GM23338 (cell line): ENCODE measurements around the gene MEGF11. TPM values are rescaled to one million over a fixed set of nuclear protein-coding genes. Genes with fewer than 3 reads are reported as not detected.

Source experiments
- ATAC-seq: fragments of 200-7000 bp; cut with Tn5 transposase; 3 replicates; pipeline ENCODE4 v1.9.1; 2020
- DNase-seq: peaks from one replicate; pipeline ENCODE4 v3.0.0-alpha.2; 2015; ENCODE audit warnings: low spot score
- H2AFZ ChIP-seq: fragments of 200-600 bp; sonication (generic); 2 replicates; pipeline ENCODE4 v1.8.0; 2016; ENCODE audit warnings: antibody characterized with exemption, mild to moderate bottlenecking, moderate library complexity
- H3F3A ChIP-seq: fragments of 200-600 bp; sonication (generic); replicated peaks from 2 replicates; pipeline ENCODE4 v1.8.0; 2017; ENCODE audit warnings: antibody characterized with exemption, mixed run types, low read depth
- H3K27ac ChIP-seq: fragments of 200-600 bp; sonication (generic); 2 replicates; pipeline ENCODE4 v1.6.1; 2016; ENCODE audit warnings: low read depth
- H3K27me3 ChIP-seq: fragments of 200-600 bp; sonication (generic); 2 replicates; pipeline ENCODE4 v1.8.0; 2016; ENCODE audit warnings: mild to moderate bottlenecking, mixed run types, moderate library complexity; ENCODE audit not compliant: insufficient read depth
- H3K36me3 ChIP-seq: fragments of 200-600 bp; sonication (generic); 2 replicates; pipeline ENCODE4 v1.8.0; 2016; ENCODE audit warnings: mild to moderate bottlenecking; ENCODE audit not compliant: insufficient read depth
- H3K4me1 ChIP-seq: fragments of 200-600 bp; sonication (generic); 2 replicates; pipeline ENCODE4 v1.8.0; 2016; ENCODE audit warnings: mild to moderate bottlenecking, moderate library complexity; ENCODE audit not compliant: insufficient read depth
- H3K4me2 ChIP-seq: fragments of 200-600 bp; sonication (generic); 2 replicates; pipeline ENCODE4 v1.7.1; 2017; ENCODE audit warnings: mixed run types
- H3K4me3 ChIP-seq: fragments of 200-600 bp; sonication (generic); 2 replicates; pipeline ENCODE4 v1.6.1; 2016; ENCODE audit warnings: mixed run types
- H3K79me2 ChIP-seq: fragments of 200-600 bp; sonication (generic); replicated peaks from 2 replicates; pipeline ENCODE4 v1.8.0; 2017; ENCODE audit warnings: mild to moderate bottlenecking; ENCODE audit not compliant: insufficient read depth
- H3K9me2 ChIP-seq: fragments of 200-600 bp; sonication (generic); 2 replicates; pipeline ENCODE4 v1.8.0; 2017; ENCODE audit not compliant: insufficient read depth
- H4K20me1 ChIP-seq: fragments of 200-600 bp; sonication (generic); replicated peaks from 2 replicates; pipeline ENCODE4 v1.8.0; 2017; ENCODE audit warnings: mild to moderate bottlenecking; ENCODE audit not compliant: insufficient read depth
- H3K27ac Mint-ChIP-seq: 2 replicates; pipeline ENCODE4 v1.8.0; 2020; ENCODE audit warnings: inconsistent platforms, mild to moderate bottlenecking, moderate library complexity, mixed read lengths
- H3K27me3 Mint-ChIP-seq: 3 replicates; pipeline ENCODE4 v1.8.0; 2022; ENCODE audit warnings: low read depth, mild to moderate bottlenecking, moderate library complexity, mixed read lengths, inconsistent platforms; ENCODE audit not compliant: insufficient read depth, poor library complexity
- H3K36me3 Mint-ChIP-seq: 3 replicates; pipeline ENCODE4 v1.8.0; 2021; ENCODE audit warnings: low read depth, mild to moderate bottlenecking, inconsistent platforms, moderate library complexity, mixed read lengths
- H3K4me1 Mint-ChIP-seq: 3 replicates; pipeline ENCODE4 v1.8.0; 2020; ENCODE audit warnings: mild to moderate bottlenecking, inconsistent platforms, mixed read lengths
- H3K4me3 Mint-ChIP-seq: 3 replicates; pipeline ENCODE4 v1.8.0; 2021; ENCODE audit warnings: moderate library complexity, mild to moderate bottlenecking, inconsistent platforms, mixed read lengths
- H3K9me3 Mint-ChIP-seq: 3 replicates; pipeline ENCODE4 v1.8.0; 2020; ENCODE audit warnings: moderate library complexity, mild to moderate bottlenecking, inconsistent platforms, mixed read lengths
- CTCF ChIP-seq, 2 experiments: fragments of 200-600 bp in 1 of 2; sonication (generic) in 1 of 2; conservative IDR thresholded peaks; 2 replicates each; pipeline versions ENCODE4 v1.5.1 to v1.6.1; 2016 to 2017; ENCODE audit warnings: antibody characterized with exemption in 2 of 2, low read depth in 2 of 2, mild to moderate bottlenecking in 2 of 2, moderate library complexity in 1 of 2
- EZH2 ChIP-seq: fragments of 200-600 bp; sonication (generic); IDR thresholded peaks from one replicate; pipeline ENCODE4 v1.8.0; 2017; ENCODE audit warnings: antibody characterized with exemption, mild to moderate bottlenecking, low read depth; ENCODE audit not compliant: unreplicated experiment
- JUNB ChIP-seq: IDR thresholded peaks from one replicate; pipeline ENCODE4 v1.6.1; 2016; ENCODE audit warnings: antibody characterized with exemption; ENCODE audit not compliant: unreplicated experiment
- POLR2AphosphoS5 ChIP-seq: IDR thresholded peaks from 2 replicates; pipeline ENCODE4 v1.6.1; 2016; ENCODE audit warnings: antibody characterized with exemption, low read depth
- ZNF462 ChIP-seq: fragments of 250-450 bp; sonication (Bioruptor Pico); IDR thresholded peaks from 2 replicates; pipeline ENCODE4 v1.5.0; 2020; ENCODE audit warnings: mild to moderate bottlenecking, moderate library complexity
- polyA plus RNA-seq: library from polyadenylated mRNA; unstranded; fragments of >200 nt; fragmentation: Nextera tagmentation; extraction: Ambion mirVana; gene quantifications from 2 replicates; pipeline ENCODE4 v1.2.1, GENCODE V29; 2016
- total RNA-seq: library from RNA; depleted of rRNA; stranded (reverse); fragments of >200 nt; shearing (Covaris generic); gene quantifications from 2 replicates; pipeline ENCODE4 v1.2.3, GENCODE V29; 2014
- TF ChIP-seq, protein P1 (sequence below): IDR thresholded peaks from one replicate; pipeline ENCODE4 v1.6.1; 2018; ENCODE audit warnings: antibody characterized with exemption; ENCODE audit not compliant: unreplicated experiment
- TF ChIP-seq, protein P2 (sequence below): IDR thresholded peaks from 2 replicates; pipeline ENCODE4 v1.6.1; 2016; ENCODE audit warnings: antibody characterized with exemption

MEGF11 gene
- total and polyA plus RNA-seq, 2 experiments from 2014 or later: 1.3 to 1.9 TPM

DNA sequence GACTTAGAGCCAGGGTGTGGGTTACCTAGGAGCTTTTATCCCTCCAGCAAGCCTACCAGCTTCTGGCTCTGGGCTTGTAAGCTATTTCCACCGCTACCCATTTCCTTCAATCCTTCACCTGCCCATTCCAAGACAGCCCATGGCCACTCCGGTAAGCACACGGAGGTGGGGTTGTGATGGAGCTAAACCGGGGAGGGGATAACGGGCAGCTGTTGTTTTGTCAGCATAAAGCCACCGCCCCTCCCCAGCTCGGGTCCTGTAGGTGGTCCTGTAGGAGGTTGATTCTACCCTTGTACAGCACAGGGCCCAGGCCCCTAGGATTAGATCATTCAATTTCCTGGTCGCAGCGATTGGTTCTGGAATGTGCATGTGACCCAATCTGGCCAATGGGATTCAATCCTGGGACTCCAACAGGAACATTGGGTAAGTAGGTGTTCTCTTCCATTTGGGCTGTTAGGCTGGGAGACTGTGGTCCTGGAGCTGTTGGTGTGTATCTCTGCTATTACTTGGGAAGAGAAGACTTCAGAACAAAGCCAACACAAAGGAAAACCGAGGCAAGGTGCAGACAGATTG, 233.6 kb downstream of the MEGF11 start (continued):
- TF ChIP-seq, protein P1, sequence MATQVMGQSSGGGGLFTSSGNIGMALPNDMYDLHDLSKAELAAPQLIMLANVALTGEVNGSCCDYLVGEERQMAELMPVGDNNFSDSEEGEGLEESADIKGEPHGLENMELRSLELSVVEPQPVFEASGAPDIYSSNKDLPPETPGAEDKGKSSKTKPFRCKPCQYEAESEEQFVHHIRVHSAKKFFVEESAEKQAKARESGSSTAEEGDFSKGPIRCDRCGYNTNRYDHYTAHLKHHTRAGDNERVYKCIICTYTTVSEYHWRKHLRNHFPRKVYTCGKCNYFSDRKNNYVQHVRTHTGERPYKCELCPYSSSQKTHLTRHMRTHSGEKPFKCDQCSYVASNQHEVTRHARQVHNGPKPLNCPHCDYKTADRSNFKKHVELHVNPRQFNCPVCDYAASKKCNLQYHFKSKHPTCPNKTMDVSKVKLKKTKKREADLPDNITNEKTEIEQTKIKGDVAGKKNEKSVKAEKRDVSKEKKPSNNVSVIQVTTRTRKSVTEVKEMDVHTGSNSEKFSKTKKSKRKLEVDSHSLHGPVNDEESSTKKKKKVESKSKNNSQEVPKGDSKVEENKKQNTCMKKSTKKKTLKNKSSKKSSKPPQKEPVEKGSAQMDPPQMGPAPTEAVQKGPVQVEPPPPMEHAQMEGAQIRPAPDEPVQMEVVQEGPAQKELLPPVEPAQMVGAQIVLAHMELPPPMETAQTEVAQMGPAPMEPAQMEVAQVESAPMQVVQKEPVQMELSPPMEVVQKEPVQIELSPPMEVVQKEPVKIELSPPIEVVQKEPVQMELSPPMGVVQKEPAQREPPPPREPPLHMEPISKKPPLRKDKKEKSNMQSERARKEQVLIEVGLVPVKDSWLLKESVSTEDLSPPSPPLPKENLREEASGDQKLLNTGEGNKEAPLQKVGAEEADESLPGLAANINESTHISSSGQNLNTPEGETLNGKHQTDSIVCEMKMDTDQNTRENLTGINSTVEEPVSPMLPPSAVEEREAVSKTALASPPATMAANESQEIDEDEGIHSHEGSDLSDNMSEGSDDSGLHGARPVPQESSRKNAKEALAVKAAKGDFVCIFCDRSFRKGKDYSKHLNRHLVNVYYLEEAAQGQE: no peak

DNA sequence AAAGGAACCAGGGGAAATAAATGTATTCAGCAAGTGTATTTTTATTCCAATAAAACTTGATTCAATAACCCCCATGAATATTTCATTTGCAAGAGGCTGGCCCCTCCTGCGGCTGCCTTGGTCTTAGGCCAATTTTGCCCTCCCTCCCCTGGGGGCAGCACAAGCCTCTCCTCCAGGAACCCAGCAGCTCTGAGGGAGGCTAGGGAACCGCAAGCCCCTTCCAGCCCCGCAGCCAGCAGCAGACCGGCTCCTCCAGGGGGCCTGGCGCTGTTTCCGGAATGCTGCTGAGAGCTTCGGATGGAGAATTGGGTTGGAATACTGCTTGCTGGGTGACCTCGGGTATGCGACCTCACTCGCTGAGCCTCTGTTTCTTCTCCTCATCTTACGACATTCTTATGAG, 234.2 kb downstream of the MEGF11 start:
- no peaks in the 10 kb centered on the region for H3K36me3 Mint-ChIP-seq

More for the DNA sequence above, 234.2 kb downstream of the MEGF11 start:
- ATAC-seq (peak; percentile 74), DNase-seq (peak; percentile 60)
- peaks cover 2% of the 10 kb centered on the region for H3K27me3 Mint-ChIP-seq
- no peaks in the 10 kb centered on the region for H3K9me2 ChIP-seq
- no peak overlapping the region for H3K4me3 ChIP-seq
- TF ChIP-seq CTCF (conservative IDR thresholded peaks at IDR 0.05; ENCODE audit: low read depth in 2 of 2) (peak; percentile 23 to 34), ZNF462 (CRISPR knock-in tag) (no peak), JUNB (no peak), POLR2AphosphoS5 (no peak), EZH2 (no peak)
- TF ChIP-seq, protein P2, sequence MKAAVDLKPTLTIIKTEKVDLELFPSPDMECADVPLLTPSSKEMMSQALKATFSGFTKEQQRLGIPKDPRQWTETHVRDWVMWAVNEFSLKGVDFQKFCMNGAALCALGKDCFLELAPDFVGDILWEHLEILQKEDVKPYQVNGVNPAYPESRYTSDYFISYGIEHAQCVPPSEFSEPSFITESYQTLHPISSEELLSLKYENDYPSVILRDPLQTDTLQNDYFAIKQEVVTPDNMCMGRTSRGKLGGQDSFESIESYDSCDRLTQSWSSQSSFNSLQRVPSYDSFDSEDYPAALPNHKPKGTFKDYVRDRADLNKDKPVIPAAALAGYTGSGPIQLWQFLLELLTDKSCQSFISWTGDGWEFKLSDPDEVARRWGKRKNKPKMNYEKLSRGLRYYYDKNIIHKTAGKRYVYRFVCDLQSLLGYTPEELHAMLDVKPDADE: no peak
- TF ChIP-seq, protein P1: no peak
- no peak overlapping the region for H3K4me2 ChIP-seq
- no peak overlapping the region; the same call in 1 of the 2 replicates for H3K27ac Mint-ChIP-seq
- no peaks in the 10 kb centered on the region for H3K27me3 ChIP-seq
- peaks cover 45% of the 10 kb centered on the region for H3K4me1 Mint-ChIP-seq
- H3K36me3 ChIP-seq: no peaks in the 10 kb centered on the region
- no peak overlapping the region for H3K27ac ChIP-seq
- peaks cover 19% of the 10 kb centered on the region for H3K4me1 ChIP-seq
- no peaks in the 10 kb centered on the region for H4K20me1 ChIP-seq
- H3K79me2 ChIP-seq: no peaks in the 10 kb centered on the region
- no peaks in the 10 kb centered on the region for H3F3A ChIP-seq
- H3K4me3 Mint-ChIP-seq: no peak overlapping the region; the same call in 2 of the 3 replicates
- no peaks in the 10 kb centered on the region for H3K9me3 Mint-ChIP-seq
- 0 out of 2 replicates have a peak overlapping the region, but pooled peaks have one; percentile 43 for H2AFZ ChIP-seq
